RWPE2 (cell line): ENCODE results near the gene CCN6.
A peak's percentile ranks its signal among the peaks of the same experiment; 100 is the strongest.

Source experiments
- ATAC-seq: fragments of 200-7000 bp; cut with Tn5 transposase; 3 replicates; pipeline ENCODE4 v1.9.1; 2021; ENCODE audit warnings: low read depth
- DNase-seq: peaks from one replicate; pipeline ENCODE4 v3.0.0-alpha.2; 2020; ENCODE audit warnings: low spot score
- H3K27ac ChIP-seq: fragments of 450-650 bp; 2 replicates; pipeline ENCODE4 v1.5.1; 2017; ENCODE audit warnings: mild to moderate bottlenecking; ENCODE audit not compliant: poor library complexity, severe bottlenecking
- H3K27me3 ChIP-seq: fragments of 250-450 bp; sonication (Bioruptor Pico); 2 replicates; pipeline ENCODE4 v1.5.1; 2021; ENCODE audit warnings: mild to moderate bottlenecking, moderate library complexity; ENCODE audit not compliant: insufficient read depth, poor library complexity, severe bottlenecking
- H3K36me3 ChIP-seq: fragments of 250-450 bp; sonication (Bioruptor Pico); 2 replicates; pipeline ENCODE4 v1.5.1; 2020; ENCODE audit warnings: low read depth, mild to moderate bottlenecking, moderate library complexity
- H3K4me1 ChIP-seq: fragments of 250-450 bp; sonication (Bioruptor Pico); 2 replicates; pipeline ENCODE4 v1.5.1; 2021; ENCODE audit warnings: mild to moderate bottlenecking, moderate library complexity; ENCODE audit not compliant: insufficient read depth, poor library complexity, severe bottlenecking
- H3K4me3 ChIP-seq: fragments of 250-450 bp; sonication (Bioruptor Pico); 2 replicates; pipeline ENCODE4 v1.5.1; 2021; ENCODE audit warnings: mild to moderate bottlenecking, moderate library complexity; ENCODE audit not compliant: severe bottlenecking
- H3K9me3 ChIP-seq: fragments of 250-450 bp; sonication (Bioruptor Pico); 2 replicates; pipeline ENCODE4 v1.5.1; 2021; ENCODE audit warnings: mild to moderate bottlenecking, moderate library complexity; ENCODE audit not compliant: severe bottlenecking
- CTCF ChIP-seq: fragments of 450-650 bp; IDR thresholded peaks from one replicate; pipeline ENCODE4 v1.5.1; 2017; ENCODE audit warnings: mild to moderate bottlenecking, moderate library complexity; ENCODE audit not compliant: poor library complexity, severe bottlenecking

The CCN6 gene

GRCh38 chr6:112029045-112029822 lies 24.7 kb upstream of the CCN6 start:
- peak; percentile 72 for TF ChIP-seq CTCF
- no peak for DNase-seq
- Histone ChIP-seq H3K27me3 (no peaks in the 10 kb centered on the region), H3K36me3 (no peaks in the 10 kb centered on the region), H3K4me3 (no peak overlapping the region), H3K9me3 (no peaks in the 10 kb centered on the region), H3K27ac (no peak overlapping the region), H3K4me1 (no peaks in the 10 kb centered on the region)
- ATAC-seq = no peak; the same call in 2 of the 3 replicates

GRCh38 chr6:112030206-112030960 lies 23.5 kb upstream of the CCN6 start:
- ATAC-seq (no peak), DNase-seq (no peak)
- H3K27ac ChIP-seq = no peak overlapping the region
- no peaks in the 10 kb centered on the region for H3K9me3 ChIP-seq
- no peaks in the 10 kb centered on the region for H3K4me1 ChIP-seq
- H3K4me3 ChIP-seq = no peak overlapping the region
- no peak for TF ChIP-seq CTCF
- no peaks in the 10 kb centered on the region for H3K27me3 ChIP-seq
- no peaks in the 10 kb centered on the region for H3K36me3 ChIP-seq

- Histone ChIP-seq H3K4me1 (no peaks in the 10 kb centered on the region), H3K4me3 (no peak overlapping the region), H3K27me3 (no peaks in the 10 kb centered on the region), H3K36me3 (no peaks in the 10 kb centered on the region), H3K9me3 (no peaks in the 10 kb centered on the region), H3K27ac (no peak overlapping the region)
- TF ChIP-seq CTCF = no peak
- DNase-seq = no peak
- no peak for ATAC-seq
Observed at GRCh38 chr6:112030961-112031660, 22.8 kb upstream of the CCN6 start.

GRCh38 chr6:112031960-112032359 lies 21.9 kb upstream of the CCN6 start:
- Histone ChIP-seq H3K36me3 (no peaks in the 10 kb centered on the region), H3K4me3 (no peak overlapping the region), H3K27ac (no peak overlapping the region), H3K4me1 (no peaks in the 10 kb centered on the region), H3K27me3 (no peaks in the 10 kb centered on the region), H3K9me3 (no peaks in the 10 kb centered on the region)
- TF ChIP-seq CTCF = no peak
- DNase-seq = no peak
- no peak for ATAC-seq
